GM12872 (cell line): ENCODE measurements around the gene MUC4.
A peak's percentile ranks its signal among the peaks of the same experiment; 100 is the strongest.

Experiments
- TF ChIP-seq, protein P1 (sequence below): IDR thresholded peaks from 3 replicates; pipeline ENCODE4 v1.5.1; 2011; ENCODE audit warnings: low read depth, mild to moderate bottlenecking, low read length, moderate library complexity; ENCODE audit not compliant: insufficient read depth

MUC4 gene, protein sequence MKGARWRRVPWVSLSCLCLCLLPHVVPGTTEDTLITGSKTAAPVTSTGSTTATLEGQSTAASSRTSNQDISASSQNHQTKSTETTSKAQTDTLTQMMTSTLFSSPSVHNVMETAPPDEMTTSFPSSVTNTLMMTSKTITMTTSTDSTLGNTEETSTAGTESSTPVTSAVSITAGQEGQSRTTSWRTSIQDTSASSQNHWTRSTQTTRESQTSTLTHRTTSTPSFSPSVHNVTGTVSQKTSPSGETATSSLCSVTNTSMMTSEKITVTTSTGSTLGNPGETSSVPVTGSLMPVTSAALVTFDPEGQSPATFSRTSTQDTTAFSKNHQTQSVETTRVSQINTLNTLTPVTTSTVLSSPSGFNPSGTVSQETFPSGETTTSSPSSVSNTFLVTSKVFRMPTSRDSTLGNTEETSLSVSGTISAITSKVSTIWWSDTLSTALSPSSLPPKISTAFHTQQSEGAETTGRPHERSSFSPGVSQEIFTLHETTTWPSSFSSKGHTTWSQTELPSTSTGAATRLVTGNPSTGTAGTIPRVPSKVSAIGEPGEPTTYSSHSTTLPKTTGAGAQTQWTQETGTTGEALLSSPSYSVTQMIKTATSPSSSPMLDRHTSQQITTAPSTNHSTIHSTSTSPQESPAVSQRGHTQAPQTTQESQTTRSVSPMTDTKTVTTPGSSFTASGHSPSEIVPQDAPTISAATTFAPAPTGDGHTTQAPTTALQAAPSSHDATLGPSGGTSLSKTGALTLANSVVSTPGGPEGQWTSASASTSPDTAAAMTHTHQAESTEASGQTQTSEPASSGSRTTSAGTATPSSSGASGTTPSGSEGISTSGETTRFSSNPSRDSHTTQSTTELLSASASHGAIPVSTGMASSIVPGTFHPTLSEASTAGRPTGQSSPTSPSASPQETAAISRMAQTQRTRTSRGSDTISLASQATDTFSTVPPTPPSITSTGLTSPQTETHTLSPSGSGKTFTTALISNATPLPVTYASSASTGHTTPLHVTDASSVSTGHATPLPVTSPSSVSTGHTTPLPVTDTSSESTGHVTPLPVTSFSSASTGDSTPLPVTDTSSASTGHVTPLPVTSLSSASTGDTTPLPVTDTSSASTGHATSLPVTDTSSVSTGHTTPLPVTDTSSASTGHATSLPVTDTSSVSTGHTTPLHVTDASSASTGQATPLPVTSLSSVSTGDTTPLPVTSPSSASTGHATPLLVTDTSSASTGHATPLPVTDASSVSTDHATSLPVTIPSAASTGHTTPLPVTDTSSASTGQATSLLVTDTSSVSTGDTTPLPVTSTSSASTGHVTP (N-terminal part only)

DNA sequence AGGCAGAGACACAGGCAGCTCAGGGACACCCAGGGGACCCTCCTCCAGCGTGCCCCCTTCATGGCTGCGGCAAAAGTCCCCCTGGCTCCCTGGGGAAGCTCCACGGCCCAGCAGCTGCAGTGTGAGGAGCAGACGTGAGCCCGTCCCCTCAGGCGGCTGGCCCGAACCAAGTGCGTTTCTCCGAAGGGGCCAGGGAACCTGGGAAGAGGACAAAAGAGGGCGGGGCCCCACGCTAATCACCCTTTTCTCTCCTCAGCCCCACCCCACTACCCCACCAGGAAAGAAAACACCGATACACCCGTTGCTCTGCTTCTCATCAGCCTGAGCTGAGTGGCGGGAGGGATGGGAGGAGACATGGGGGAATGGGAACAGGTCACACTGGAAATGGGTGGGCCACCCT, at the start of gene MUC4:
Gene MUC4, minus strand, starts transcription at position 174 of the 400 bp plus-strand sequence. Its CDS starts 112 bp downstream, at position 62.
- TF ChIP-seq, protein P1, sequence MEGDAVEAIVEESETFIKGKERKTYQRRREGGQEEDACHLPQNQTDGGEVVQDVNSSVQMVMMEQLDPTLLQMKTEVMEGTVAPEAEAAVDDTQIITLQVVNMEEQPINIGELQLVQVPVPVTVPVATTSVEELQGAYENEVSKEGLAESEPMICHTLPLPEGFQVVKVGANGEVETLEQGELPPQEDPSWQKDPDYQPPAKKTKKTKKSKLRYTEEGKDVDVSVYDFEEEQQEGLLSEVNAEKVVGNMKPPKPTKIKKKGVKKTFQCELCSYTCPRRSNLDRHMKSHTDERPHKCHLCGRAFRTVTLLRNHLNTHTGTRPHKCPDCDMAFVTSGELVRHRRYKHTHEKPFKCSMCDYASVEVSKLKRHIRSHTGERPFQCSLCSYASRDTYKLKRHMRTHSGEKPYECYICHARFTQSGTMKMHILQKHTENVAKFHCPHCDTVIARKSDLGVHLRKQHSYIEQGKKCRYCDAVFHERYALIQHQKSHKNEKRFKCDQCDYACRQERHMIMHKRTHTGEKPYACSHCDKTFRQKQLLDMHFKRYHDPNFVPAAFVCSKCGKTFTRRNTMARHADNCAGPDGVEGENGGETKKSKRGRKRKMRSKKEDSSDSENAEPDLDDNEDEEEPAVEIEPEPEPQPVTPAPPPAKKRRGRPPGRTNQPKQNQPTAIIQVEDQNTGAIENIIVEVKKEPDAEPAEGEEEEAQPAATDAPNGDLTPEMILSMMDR: no peak

DNA sequence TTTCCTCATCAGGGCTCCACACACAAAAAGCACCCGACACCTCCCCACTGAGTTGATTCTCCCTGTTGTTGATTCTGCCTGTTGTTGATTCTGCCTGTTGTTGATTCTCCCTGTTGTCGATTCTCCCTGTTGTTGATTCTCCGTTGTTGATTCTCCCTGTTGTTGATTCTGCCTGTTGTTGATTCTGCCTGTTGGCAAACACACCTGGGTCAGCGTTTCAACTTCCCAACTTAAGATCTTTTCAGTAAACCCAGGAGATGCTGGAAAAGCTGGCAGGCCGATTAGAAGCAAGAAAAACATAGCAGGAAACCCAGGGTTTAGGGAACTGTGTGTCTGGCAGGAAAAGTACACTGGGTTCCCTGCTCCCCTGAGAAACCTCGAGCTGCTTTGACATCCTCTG, 48.7 kb upstream of the MUC4 start:
- TF ChIP-seq, protein P1: no peak

DNA sequence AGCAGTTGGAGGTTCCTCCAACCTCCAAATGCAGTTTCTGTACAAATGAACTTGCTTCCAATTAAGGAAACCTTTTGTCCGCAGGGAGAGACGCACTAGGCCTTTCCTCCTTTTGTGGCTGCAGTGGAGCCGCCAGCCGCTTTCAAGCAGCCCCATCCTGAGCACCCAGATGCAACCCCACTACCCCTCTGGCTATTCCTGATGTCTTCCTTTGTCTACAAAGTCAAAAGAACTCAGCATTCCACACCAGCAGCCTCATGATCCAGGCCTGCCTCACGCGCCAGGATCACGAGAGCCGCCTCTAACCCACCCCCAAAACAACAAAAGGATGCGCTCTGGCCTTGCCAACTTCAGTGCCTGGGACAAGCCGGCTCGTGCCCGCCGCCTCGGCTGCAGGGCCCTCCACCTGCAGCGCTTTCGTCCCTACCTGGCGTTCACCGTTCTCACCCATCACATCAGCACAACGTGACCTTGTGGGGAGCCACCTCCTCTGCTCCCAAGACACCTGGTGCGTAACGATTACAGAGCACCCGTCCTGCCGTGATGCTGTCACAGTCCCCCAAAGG, 48.2 kb upstream of the MUC4 start:
- TF ChIP-seq, protein P1: no peak

DNA sequence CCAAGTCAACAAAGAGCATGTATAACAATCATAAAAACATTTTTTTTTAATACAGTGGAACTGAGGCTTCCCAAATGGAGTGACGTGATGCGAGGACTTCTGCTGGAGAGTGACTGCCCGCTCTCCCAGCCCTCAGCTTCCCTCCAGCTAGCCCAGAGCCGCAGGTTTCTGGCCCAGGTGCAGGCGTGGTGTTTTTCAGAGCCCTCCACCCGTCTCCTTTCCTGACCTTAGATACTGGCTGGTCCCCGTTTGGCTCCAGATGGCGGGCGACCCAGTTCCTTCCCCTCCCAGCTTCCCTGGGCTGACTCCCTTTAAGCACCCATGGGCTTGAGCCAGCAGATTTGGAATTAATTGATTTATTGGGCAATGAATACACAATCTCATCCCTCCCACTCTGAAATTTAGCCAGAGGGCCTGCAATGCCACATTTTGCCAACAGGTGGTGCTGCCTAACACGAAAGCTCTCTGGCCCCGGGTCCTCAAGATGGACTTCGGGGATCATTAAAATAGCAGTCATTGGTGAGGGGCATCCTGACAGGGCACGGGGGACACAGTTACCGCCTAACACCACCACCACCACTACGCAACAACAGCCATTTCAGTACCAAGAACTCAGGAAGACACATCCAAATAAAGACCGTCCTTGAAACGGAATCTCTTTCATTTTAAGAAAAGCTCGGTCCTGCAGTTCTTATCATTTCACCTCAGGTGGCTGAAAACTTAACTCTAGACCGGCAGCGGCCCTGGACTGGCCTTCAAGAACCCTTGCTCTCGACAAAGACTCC, 47.5 kb upstream of the MUC4 start:
- TF ChIP-seq, protein P1: peak; percentile 97

DNA sequence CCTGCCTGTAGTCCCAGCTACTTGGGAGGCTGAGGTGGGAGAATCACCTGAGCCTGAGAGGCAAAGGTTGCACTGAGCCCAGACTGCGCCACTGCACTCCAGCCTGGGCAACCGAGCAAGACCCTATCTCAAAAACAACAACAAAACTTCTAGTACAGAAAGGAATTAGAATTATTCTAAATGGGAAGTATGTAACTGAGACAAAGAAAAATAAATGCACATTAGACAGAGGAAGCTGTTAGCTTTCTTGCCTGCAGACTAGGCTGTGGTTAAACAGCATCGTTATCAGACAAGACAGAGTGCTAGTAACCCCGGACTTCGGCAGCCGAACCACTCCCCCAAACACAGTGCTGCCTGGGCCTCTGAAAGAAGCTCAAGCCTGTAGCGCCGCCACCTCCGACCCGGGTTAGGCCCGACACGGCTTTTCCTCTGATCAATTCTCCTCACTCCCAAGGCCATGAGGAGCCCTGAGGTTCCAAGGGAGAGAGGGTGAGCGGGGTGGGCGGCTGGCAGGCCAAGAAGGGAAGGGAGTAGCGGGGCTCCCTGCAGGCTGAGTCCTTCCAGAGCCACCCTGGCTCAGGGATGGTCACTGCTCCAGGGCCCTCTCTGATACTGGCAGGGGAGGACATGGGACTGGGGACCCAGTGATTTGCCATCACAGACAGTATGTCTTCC, 44.8 kb upstream of the MUC4 start:
- TF ChIP-seq, protein P1: no peak
